ENCODE data around the gene CTBP1. TPM values are rescaled to one million over a fixed set of nuclear protein-coding genes. Genes with fewer than 3 reads are reported as not detected.

CTBP1 gene
- total RNA-seq, 1 experiment from 2014 or later = 136 TPM

- no peaks in the 10 kb centered on the region for H4K20me1 ChIP-seq (ENCODE audit: control insufficient read depth, insufficient read depth, insufficient read length)
- H4K5ac ChIP-seq (ENCODE audit: insufficient read length, low read depth, low read length) = no peak overlapping the region
- H3K27me3 ChIP-seq (ENCODE audit: insufficient read depth, low read length) = peaks cover 48% of the 10 kb centered on the region; the same call in 1 of the 2 replicates
- no peak overlapping the region for H3K9ac ChIP-seq (ENCODE audit: extremely low read depth, insufficient read length, low read length)
- Mint-ChIP-seq H3K4me1 (peaks cover 4 to 10% of the 10 kb centered on the region in 2 experiments; a peak in 3 of 4 replicates), H3K36me3 (ENCODE audit: insufficient read depth in 1 of 3, low read depth in 3 of 3) (peaks cover 0 to 2% (median 1%) of the 10 kb centered on the region in 3 experiments; a peak in 3 of 7 replicates), H3K9me3 (peaks cover 4 to 11% of the 10 kb centered on the region in 2 experiments), H3K27me3 (ENCODE audit: low read depth) (peaks cover 88% of the 10 kb centered on the region), H3K27ac (no peak overlapping the region), H3K4me3 (peak overlapping the region in 1 of 2 experiments; percentile 76; a peak in 3 of 5 replicates)
- H3K4me1 ChIP-seq (ENCODE audit: insufficient read depth, low read length) = no peaks in the 10 kb centered on the region
- H3K14ac ChIP-seq (ENCODE audit: insufficient read depth, low read length) = no peak overlapping the region
- H3K79me2 ChIP-seq (ENCODE audit: insufficient read depth, low read length) = no peaks in the 10 kb centered on the region
- no peak overlapping the region for H4K8ac ChIP-seq (replicated peaks; ENCODE audit: insufficient read length, low read depth, low read length)
- H2AFZ ChIP-seq (ENCODE audit: low read length) = no peak overlapping the region
- no peaks in the 10 kb centered on the region for H3K79me1 ChIP-seq (ENCODE audit: insufficient read depth, low read depth, low read length, poor library complexity, severe bottlenecking)
- H3K27ac ChIP-seq (ENCODE audit: insufficient read length, low read depth, low read length) = no peak overlapping the region
- peak overlapping the region; percentile 9 for H3K18ac ChIP-seq (ENCODE audit: insufficient read length, low read depth, low read length)
- no peak overlapping the region for H2AK5ac ChIP-seq (ENCODE audit: insufficient read length, low read length)
- H3T11ph ChIP-seq (ENCODE audit: low read length) = no peak overlapping the region
- WGBS (ENCODE audit: extremely low coverage, insufficient read length, low lambda C conversion rate) = no CpG with 5 or more reads among the region's 21 CpGs
- H3K56ac ChIP-seq (ENCODE audit: insufficient read length, low read depth, low read length) = no peak overlapping the region
- DNase-seq = no peak
- no peak for TF ChIP-seq CTCF (conservative IDR thresholded peaks at IDR 0.05)
- no peak overlapping the region for H3K4ac ChIP-seq (ENCODE audit: low read depth, low read length)
- H2BK5ac ChIP-seq (ENCODE audit: insufficient read length, low read length) = no peak overlapping the region
- no peaks in the 10 kb centered on the region for H3K9me3 ChIP-seq (ENCODE audit: control insufficient read depth, low read depth, low read length)
- H3K4me2 ChIP-seq (ENCODE audit: insufficient read depth, insufficient read length, low read length) = peak overlapping the region; percentile 15
- no peak overlapping the region for H2BK15ac ChIP-seq (ENCODE audit: low read depth, low read length)
- no peak overlapping the region for H4K91ac ChIP-seq (ENCODE audit: insufficient read length, low read depth, low read length)
- no peak overlapping the region for H2BK120ac ChIP-seq (ENCODE audit: low read depth, low read length, poor library complexity, severe bottlenecking)
- no peak overlapping the region for H2BK12ac ChIP-seq (ENCODE audit: insufficient read length, low read depth, low read length)
- peaks cover 11% of the 10 kb centered on the region for H3K23me2 ChIP-seq (ENCODE audit: insufficient read length, low read depth, low read length, poor library complexity, severe bottlenecking)
- no peak overlapping the region for H3K23ac ChIP-seq (ENCODE audit: insufficient read length, low read depth, low read length)
- no peak overlapping the region for H2BK20ac ChIP-seq (ENCODE audit: low read depth, low read length, poor library complexity, severe bottlenecking)
Measured at GRCh38 chr4:1168191-1169101, 80.5 kb downstream of the CTBP1 start.

Measured in H9 (cell line).